GM18868 (cell line): Measurements from ENCODE around the gene PKHD1.

Experiments
- ATAC-seq: cut with Tn5 transposase; IDR thresholded peaks from one replicate; pipeline ENCODE4 v1.9.1; 2021; ENCODE audit warnings: mild to moderate bottlenecking, moderate library complexity; ENCODE audit not compliant: unreplicated experiment

The PKHD1 gene

DNA sequence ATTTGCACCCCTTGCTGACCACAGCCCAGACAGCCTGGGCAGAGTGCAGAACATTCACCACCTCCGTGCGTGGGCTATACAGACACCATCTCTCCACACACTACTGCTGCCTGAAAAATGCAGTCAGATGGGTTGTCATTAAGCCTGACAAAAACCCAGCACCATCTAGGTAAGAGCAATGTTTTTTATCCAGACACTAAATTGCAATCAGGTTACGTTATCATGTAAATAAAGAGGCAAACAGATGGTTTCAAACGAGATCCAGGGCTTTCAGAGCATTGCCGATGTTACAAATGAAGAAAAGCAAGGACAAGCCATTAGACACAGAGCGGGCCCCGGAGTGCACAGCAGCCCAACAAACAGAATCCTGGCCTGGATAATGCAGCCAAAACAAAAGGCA, 269.6 kb downstream of the PKHD1 start:
- no peak for ATAC-seq

DNA sequence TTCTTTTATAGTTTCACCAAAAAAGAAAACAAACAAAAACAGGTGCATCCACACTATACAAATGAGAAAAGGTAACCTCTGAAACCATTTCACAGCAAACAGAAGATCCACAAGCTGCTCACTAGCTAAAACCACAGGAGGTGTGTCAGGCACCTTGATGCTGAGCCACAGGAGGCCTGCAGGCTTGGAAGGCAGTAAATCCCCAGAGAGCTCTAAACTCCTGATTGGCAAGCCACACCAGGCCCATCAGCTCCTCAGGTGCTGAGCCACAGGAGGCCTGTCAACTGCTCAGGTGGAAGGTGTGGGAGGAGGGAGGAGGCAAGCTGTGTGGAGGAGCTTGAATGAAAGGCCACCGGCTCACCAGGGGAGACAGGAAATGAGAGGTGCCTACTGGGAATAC, 273.0 kb downstream of the PKHD1 start:
- no peak for ATAC-seq

DNA sequence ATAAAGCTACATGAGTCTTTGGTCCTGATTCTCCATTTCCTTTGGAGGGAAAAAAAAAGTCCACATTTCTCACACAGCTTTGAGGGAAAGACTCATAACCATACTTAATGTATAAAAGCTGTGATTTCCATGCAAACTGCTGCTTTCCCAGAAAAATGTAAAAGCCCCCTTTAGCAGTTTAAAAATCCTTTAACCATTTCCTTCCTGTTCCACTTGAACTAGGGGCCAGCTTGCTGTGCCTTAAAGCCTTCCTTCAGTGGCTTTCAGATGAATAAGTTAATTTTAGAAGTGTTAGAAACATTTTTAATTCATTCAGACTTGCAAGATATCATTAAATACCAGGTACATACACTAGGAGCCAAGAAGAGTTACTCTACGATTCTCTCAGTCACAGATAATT, 273.5 kb downstream of the PKHD1 start:
- no peak for ATAC-seq

DNA sequence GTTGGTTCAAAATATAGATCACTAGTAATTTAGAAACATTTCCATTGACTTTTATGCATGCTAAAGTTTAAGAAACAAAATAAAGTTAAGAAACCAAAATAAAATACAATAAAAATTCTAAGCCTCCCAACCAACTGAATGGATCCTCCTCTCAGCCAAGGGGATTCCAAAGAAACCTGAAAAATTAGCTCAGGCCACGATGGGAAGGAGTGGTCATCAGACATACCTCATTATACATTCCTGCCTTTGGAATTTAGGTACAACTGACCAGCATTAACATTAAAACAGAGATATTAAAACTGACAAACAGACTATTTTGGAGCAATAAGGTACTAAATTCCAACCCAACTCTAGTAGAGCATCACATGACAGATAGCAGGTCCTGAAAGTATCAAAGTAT, 275.2 kb downstream of the PKHD1 start:
- ATAC-seq = no peak

DNA sequence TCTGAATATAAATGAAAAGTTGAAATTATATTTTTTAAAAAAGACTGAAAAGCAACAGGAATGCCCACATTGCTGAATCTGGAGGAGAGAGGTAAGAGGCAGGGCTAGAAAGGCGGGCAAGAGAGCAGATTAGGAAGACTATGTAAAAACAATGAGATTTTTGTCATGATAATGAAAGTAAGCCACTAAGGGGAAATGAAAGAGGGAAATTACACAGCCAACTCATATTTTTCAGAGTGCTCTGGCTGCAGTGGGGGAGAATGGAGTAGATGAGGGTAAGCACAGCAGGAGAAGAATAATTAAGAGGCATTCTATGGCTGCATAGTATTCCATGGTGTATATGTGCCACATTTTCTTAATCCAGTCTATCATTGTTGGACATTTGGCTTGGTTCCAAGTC, 281.9 kb downstream of the PKHD1 start:
- peak; percentile 60 for ATAC-seq

DNA sequence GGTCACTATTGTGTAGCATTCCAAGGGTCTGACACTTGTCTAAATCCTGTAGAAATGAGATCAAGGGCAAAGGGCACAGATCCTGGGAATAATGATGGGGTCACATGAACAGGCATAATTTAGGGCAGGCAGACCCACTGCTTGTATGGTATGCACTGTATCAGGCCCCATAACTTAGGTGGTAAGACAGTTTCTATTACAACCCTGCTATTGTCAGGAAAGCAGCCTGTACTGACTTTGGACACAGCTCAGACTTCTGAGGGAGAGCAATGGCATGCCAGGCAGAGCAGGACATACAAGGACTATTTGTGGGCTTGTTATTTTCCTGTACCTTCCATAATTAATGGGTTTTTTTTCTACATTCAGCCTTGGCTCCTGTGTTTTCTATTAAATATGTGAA, 286.8 kb downstream of the PKHD1 start:
- ATAC-seq = no peak

DNA sequence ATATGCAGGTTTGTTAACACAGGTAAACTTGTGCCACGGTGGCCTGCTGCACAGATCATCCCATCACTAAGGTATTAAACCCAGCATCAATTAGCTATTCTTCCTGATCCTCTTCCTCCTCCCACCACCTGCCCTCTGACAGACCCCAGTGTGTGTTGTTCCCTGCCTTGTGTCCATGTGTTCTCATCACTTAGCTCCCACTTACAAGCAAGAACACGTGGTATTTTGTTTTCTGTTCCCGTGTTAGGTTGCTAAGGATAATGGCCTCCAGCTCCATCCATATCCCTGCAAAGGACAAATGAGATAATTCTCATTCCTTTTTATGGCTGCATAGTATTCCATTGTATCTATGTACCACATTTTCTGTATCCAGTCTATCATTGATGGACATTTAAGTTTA, 294.0 kb downstream of the PKHD1 start:
- ATAC-seq = no peak

DNA sequence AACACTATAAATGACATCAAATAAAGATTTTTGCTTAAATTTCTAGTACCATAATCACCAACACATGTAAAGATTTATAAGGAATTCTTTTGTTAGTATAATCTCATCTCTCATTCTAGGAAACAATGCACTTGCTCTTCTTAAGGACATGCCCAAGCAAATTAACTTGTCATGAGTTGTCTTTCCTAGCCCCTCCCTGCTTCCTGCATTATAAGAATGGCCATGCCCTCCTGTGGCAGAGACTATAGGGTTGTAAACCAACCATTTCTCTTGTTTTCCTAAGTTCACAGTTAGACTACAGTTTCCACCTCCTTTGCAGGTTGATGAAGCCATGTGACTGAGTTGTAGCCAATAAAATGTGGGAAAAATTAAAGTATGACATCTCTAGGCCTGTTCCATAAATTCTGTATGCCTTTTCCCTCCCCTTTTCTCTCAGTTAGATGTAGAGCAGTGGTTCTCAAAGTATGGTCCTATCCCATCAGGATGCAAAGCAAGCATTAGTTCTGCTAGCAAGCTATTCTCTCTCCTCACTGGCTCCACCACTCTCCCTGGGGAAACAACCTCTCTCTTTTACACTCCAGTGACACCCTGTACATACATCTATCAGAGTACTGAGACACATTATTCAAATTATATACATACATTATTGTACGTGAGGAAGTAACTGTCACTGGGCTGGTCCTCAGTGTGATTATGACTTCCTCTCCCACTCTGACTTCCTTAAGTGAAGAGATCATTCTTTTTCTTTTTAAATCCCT, 295.0 kb downstream of the PKHD1 start:
- ATAC-seq = no peak

DNA sequence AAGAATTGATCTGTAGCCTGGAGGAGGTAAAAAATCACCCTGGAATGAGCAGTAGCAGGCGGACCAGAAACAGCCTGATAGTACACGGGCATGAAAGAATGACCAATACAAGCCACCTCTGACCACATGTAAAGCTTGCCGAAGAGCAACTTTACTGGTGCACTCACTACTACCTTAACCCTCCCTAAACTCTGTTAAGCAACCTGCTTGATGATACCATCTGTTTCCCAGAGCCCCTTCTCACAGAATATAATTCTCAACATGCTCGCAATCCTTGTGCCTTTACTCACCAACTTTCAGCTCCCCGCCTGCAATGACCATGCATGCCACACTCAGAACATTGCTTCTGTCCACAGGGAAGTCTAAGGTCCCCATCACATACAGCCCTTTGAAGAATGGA, 296.5 kb downstream of the PKHD1 start:
- ATAC-seq = no peak

DNA sequence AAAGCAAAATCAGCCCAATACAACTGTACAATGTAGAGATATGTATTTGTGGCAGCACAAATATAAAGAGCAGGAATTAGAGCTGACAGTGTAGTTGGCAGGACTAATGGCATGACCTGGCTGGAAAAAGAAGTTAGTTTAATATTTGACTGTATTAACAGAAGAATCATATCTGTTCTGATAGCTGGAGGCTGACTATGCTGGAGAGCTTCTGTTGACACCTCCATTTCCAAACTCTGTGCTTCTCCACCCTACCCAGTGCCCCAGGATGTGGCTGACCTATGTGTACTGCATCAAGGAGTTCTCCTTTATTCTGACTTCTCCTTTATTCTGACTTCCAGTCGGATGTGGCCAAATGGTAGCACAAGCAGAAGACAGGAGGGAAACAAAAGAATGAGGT, 299.3 kb downstream of the PKHD1 start:
- no peak for ATAC-seq

DNA sequence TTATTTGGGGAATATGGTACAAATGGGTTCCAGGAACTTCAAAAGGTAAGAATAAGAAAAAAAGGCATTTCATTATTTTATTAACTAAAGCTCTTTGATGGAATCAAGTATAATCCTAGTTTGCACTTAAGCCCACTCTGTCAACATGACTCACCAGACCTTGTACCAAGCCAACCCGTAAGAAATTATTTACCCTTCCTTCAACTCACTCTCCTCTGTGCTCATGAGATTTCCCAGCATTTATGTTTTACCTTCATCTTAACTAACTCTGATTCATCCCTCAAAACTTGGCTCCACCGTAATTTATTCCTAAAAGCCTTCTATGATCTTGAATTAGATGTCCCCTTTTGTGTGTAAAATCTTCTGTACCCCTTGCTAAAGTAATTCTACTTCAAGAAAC, 308.7 kb downstream of the PKHD1 start:
- no peak for ATAC-seq

DNA sequence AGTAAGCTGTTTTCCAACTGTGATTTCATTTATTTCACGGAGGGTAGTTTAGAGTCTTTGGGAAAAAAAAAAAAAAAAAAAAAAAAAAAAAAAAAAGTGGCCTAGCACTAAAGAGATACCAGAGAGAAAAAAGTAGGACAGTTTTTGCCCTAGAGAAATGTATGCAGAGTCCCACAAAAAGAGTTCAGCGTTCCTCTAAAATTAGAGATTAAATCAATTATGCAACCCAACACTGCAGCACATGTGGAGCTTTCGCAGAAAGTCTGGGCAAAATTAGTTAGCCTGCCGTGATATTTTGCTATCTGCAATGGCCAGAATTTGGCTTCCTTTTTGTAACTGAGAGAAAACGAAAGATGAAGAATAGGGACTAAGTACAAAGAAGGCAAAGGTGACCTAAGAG, 309.8 kb downstream of the PKHD1 start:
- no peak for ATAC-seq

DNA sequence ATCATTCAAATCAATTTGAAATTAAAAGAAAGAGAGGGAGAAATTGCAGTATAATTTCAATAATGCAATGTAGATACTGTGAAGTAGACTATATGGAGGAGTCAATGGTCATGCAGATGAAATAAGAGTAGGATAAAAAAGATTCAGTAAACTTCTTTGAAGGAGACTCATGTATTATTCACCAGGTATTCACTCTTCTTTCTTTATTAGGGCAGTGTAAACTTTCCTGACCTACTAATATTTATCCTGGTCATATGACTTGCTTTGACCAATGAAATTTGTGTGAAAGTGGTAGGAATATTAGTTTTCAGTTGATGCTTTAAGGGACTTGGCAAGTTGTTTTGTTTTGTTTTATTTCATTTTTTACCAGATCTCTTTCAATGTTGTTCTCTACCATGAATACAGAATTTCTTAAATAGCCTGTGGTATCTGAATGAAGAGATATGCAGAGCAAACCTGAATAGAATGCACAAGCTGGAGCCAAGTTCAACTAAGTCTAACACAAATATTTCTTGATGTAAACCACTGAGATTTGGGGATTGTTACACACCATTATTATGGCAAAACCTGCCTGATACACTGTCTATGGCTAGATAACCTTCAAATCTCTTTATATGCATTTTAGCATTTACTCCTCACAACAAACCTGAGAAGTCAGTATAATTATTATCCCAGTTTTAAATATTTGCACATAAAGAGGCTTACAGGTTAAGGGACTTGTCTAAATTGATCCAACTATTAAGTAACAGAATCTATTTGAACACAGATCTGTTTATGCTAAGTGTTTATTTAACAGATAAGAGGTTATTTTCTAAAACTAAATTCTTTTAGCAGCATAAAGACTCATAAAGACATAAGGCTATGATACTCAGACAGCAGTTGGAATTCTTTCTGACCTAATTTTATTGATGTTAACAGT, 311.2 kb downstream of the PKHD1 start:
- ATAC-seq = no peak

DNA sequence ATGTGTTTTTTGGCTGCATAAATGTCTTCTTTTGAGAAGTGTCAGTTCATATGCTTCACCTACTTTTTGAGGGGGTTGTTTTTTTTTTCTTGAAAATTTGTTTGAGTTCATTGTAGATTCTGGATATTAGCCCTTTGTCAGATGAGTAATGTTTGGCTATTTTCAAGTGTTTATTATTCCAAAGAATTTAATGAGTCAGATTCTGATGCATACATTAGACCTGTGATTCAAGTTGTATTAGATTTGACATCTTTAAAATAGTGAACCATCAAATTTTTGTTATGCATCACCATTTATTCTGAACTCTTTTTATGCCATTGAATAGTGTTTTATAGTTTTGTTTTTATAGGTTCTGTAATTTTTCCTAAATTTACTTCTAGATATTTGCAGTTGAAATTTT, 319.3 kb downstream of the PKHD1 start:
- ATAC-seq = no peak

DNA sequence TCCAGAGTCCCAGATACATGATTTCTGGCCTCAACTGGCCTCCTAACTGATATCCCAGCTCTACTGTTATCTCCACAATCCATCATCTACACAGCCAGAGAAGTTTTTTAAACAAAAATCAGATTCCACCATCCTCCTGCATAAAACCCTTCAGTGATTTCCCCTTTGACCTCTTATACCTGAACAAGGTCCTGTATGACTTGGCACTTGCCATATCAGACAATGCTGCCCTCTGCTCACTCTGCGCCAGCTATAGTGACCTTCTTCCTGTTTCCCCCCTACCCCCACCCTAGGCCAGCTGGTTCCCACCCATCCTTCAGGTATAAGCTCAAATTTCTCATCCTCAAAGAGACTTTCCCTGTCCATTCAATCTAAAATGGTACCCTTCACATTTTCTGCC, 322.2 kb downstream of the PKHD1 start:
- no peak for ATAC-seq

DNA sequence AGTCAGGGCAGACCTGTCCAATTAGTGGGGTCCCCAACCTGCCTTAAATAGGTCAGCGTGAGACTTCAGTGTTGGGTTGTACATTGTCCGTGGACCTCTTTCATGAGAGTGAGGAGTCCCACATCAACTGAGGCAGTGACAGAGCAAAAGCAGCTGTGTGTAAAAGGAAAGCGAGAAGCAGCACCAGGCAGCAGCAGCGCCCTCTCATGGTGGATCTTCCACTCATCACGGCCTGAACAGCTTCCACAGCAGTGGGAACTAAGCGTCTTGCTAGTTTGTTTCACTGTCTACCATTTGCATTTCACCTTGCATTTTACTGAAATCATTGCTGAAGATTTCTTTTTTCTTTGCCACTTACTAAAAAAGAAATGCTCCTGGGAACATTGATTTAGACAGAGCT, 333.8 kb downstream of the PKHD1 start:
- ATAC-seq = peak; percentile 76

DNA sequence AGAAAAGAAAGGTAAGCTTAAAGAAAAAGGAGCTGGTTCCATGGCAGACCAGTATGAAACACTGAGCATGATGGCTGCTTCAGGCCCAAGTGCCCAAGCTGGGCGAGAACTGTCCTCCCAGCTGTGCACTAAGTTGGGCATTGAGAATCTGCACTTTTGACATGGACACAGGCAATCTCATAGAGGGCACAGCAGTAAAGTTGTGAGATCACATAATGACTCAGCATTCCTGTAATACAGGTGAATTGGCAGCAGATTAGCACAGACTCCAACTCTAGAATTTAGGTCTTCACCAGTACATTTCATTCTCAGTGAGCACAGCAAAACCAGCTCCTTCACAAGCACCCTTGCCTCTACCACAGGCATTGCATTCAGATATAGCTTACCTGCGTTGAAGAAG, 343.4 kb downstream of the PKHD1 start:
- ATAC-seq = no peak

DNA sequence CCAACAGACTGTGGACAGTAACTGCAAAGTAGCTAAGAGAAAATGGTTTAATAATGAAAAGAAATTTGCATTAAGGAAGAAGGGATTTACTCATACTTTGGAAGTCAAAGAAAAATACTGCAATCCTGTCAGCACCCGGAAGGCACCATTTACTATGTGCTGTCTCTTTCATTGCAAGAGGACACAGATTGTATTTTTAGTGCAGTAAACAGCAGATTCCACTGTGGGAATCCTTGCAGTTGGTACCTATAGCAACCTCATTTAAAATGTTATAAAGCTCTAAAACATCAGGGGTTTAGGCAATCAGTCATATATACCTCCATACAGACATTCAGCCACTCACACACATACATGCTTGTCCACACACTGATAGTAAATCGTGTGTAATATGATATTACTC, 346.8 kb downstream of the PKHD1 start:
- ATAC-seq = no peak

DNA sequence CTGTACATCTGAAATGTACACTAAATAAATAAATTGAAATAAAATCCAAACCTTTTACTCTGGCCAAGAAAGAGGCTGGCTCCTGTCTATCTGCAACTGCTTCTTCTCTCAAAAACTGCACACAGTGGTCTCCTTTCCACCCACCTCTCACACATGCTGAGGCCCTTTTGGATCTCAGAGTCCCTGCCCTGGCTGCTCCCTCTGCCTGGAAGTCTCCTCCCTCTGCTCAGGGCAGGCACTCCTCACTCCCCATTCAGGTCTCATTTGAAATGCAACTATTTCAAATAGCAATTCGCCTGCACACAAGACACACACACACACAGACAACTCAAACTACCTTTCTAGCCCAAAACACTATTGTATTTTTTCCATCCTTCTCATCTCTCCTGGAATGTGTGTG, 348.8 kb downstream of the PKHD1 start:
- no peak for ATAC-seq

DNA sequence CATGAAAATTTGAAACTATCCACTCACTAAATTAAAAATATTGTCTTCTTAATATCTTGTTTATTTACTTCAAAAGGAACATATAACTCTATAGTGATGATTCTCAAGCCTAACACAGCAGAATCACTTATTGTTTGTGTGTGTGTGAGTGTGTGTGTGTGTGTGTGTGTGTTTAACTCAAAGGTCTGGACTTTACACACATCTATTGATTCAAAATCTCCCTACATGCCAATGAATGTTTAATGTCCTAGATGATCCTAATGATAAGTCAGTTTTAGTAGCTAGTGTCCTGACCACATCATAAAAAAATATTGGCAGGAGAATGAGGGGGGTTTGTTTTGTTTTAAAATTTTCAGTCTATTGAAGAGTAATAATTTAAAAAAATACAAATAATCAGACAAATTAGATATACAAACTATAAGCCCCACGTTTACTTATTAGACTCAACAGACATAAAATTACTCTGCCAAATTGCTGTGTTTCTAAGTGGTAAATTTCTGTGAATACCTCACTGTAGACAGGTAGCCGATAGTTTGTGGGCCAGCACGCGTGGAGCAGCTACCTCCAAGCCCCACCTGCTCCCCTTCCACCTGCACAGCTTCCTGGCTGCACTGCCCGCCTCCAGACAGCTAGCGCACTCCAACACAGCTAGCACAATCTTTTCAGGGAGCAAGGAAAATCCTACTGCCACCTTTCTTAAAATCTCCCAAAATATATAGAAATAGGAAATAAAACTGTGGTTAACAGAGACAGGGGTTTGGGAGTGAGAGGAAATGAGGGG, 349.6 kb downstream of the PKHD1 start:
- ATAC-seq = no peak

DNA sequence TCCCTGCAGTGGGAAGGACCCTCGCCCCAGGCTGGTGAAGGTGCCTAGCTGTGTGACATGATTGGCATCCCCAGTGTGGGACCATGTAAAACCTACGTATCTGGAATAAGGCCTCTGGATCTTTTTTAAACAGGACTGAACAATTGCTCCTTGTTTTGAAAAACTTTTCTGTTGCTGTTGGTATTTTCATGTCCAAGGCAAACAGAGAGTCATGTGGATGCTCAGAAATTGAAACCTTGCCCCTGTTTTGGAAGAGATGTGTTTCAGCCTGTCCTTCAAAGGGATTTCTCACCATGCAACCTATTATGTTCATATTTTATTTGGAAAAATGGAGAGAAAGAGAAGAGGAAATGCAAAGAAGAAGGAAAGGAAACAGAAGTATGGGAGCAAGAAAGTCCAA, 362.3 kb downstream of the PKHD1 start:
- ATAC-seq = no peak

DNA sequence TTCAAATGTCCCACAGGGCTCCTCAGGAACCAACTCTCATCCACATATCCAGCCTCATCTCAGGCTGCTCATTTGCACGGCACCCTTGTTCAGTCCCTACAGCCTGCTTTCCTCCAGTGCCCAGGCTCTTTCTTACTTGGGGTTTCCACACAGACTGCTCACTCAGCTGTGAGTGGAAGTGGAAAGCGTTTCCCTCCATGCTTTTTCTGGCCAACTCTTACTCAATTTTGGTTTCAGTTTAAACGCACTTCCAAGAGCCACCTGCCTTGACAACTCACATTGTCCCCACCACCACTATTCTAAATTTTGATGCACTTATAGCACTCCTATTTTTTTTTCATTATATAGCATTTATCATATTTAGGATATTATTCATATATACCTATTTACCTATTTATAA, 367.1 kb downstream of the PKHD1 start:
- ATAC-seq = no peak
